GM12873 (cell line): ENCODE measurements around the gene NSMCE4A.

Experiments
- CTCF ChIP-seq: IDR thresholded peaks from 2 replicates; pipeline ENCODE4 v1.5.1; 2012; ENCODE audit warnings: low read depth, mild to moderate bottlenecking, moderate library complexity, low read length, control low read depth; ENCODE audit not compliant: insufficient read depth; ENCODE audit errors: missing control alignments

The NSMCE4A gene

GRCh38 chr10:121999301-121999700 lies 24.3 kb upstream of the NSMCE4A start:
- TF ChIP-seq CTCF: no peak

- TF ChIP-seq CTCF: no peak
These were observed 23.4 kb upstream of the NSMCE4A start for GRCh38 chr10:121998462-121998861.

GRCh38 chr10:121994429-121994941 lies 19.5 kb upstream of the NSMCE4A start:
- no peak for TF ChIP-seq CTCF

- TF ChIP-seq CTCF: no peak
These were observed 15.1 kb upstream of the NSMCE4A start for GRCh38 chr10:121990015-121990677.

- no peak for TF ChIP-seq CTCF
These were observed 13.6 kb upstream of the NSMCE4A start, which contains the start of gene TACC2 for GRCh38 chr10:121988361-121989324. Gene TACC2 (plus strand): TSS chr10:121989163. CDS start chr10:122021982, 32,819 bp downstream.

- TF ChIP-seq CTCF: no peak
These were observed 9.4 kb upstream of the NSMCE4A start for GRCh38 chr10:121984463-121984862.

GRCh38 chr10:121983852-121984251 lies 8.8 kb upstream of the NSMCE4A start:
- TF ChIP-seq CTCF: no peak
